ENCODE measurements around the gene COQ2. TPM values are rescaled to one million over a fixed set of nuclear protein-coding genes. Genes with fewer than 3 reads are reported as not detected.

Gene COQ2
- 22.0 and 23.8 TPM in 2 replicates for total RNA-seq (2014; rRNA removed)
- percentile 73 among the genes with signal in this experiment for Bru-seq, nascent RNA
- percentile 71 among the genes with signal in this experiment for BruChase-seq, experiment 1, labeled RNA remaining after a 6-hour chase
- BruChase-seq, experiment 2, labeled RNA remaining after a 2-hour chase = percentile 63 among the genes with signal in this experiment
- long read RNA-seq, transcript COQ2-206 (7 exons, 1,641 nt) = major isoform, 18 of 26 reads
- long read RNA-seq, partial matches to known transcripts = 2 of 26 reads
- long read RNA-seq, other reads (novel, unspliced or antisense) = 6 of 26 reads

- Histone ChIP-seq H3K27ac (ENCODE audit: low read length) (peak within 1 kb of the TSS; percentile 81), H3K4me3 (ENCODE audit: low read length) (peak within 1 kb of the TSS; percentile 91), H3K79me2 (ENCODE audit: low read length) (peaks cover 43% of the 10 kb centered on the region), H2AFZ (ENCODE audit: low read length) (peak within 1 kb of the TSS; percentile 89), H3K4me2 (ENCODE audit: low read length) (peak within 1 kb of the TSS; percentile 83), H3K9ac (ENCODE audit: low read length) (peak within 1 kb of the TSS; percentile 85), H3K36me3 (ENCODE audit: low read depth, low read length) (no peaks in the 10 kb centered on the region), H3K4me1 (ENCODE audit: insufficient read depth, low read length) (peaks cover 27% of the 10 kb centered on the region), H3F3A (ENCODE audit: low read length, unreplicated experiment) (no peaks in the 10 kb centered on the region), H3K9me2 (replicated peaks; ENCODE audit: low read length) (no peaks in the 10 kb centered on the region), H3K27me3 (ENCODE audit: low read length) (no peaks in the 10 kb centered on the region), H3K9me3 (ENCODE audit: low read length) (no peaks in the 10 kb centered on the region), H4K20me1 (ENCODE audit: low read length) (no peaks in the 10 kb centered on the region)
- ATAC-seq (peak; percentile 86), DNase-seq (peak; percentile 87)
- BruUV-seq (replicated peaks) = no TSS peak
- TF ChIP-seq EZH2 (IDR thresholded peaks at IDR 0.05; ENCODE audit: low read length, unreplicated experiment) = no peak
- TF ChIP-seq CTCF (conservative IDR thresholded peaks at IDR 0.05; ENCODE audit: low read depth, low read length) = 0 out of 2 replicates have a peak, but pooled peaks have one; percentile 15
- TF ChIP-seq EZH2phosphoT487 (IDR thresholded peaks at IDR 0.05; ENCODE audit: borderline replicate concordance, low read length) = peak; percentile 96
- CTCF ChIA-PET = no interaction called here
- POLR2A ChIA-PET (ENCODE audit: unreplicated experiment) = interaction anchor here (0.6 to 0.7 kb wide), 4 partner anchors 28 to 394 kb away, joined by 3 to 4 read pairs (median 3); no protein-coding TSS in a partner anchor
- intact Hi-C loops (cut with micrococcal nuclease) = loop anchor here (5.0 kb wide), 1 partner anchor 358 kb away; no protein-coding TSS in a partner anchor
These were observed at the start of gene COQ2 for GRCh38 chr4:83284193-83285054. Gene COQ2, minus strand, starts transcription at chr4:83284798. Its CDS starts 34 bp downstream, at chr4:83284764.

DNA sequence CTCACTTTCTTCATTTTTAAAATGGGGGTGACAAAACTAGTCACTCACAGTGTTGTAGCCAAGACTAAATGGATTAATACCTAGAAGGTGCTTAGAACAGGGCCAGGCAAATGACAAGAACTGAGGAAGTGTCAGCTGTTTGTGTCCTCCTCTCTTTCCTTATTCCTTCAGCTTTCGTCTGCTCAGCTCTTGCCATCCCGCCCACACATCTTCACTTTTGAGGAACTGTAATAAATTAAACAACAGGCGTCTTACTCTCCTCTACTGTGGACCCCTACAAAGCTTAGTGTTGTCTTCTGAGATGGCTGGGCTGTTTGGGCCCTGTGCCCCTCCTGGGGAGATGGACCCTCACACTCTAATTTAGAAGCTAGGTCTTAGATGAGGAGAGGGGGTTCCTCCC is 47.4 kb upstream of the COQ2 start:
- Histone ChIP-seq H3K4me2 (ENCODE audit: low read length) (no peak overlapping the region), H3K27me3 (ENCODE audit: low read length) (no peaks in the 10 kb centered on the region), H3K9me3 (ENCODE audit: low read length) (no peaks in the 10 kb centered on the region), H3K36me3 (ENCODE audit: low read depth, low read length) (no peaks in the 10 kb centered on the region), H3K79me2 (ENCODE audit: low read length) (no peaks in the 10 kb centered on the region), H3K4me3 (ENCODE audit: low read length) (no peak overlapping the region), H3K27ac (ENCODE audit: low read length) (no peak overlapping the region), H2AFZ (ENCODE audit: low read length) (no peak overlapping the region), H3K9me2 (replicated peaks; ENCODE audit: low read length) (no peaks in the 10 kb centered on the region), H3K9ac (ENCODE audit: low read length) (no peak overlapping the region), H4K20me1 (ENCODE audit: low read length) (no peaks in the 10 kb centered on the region), H3K4me1 (ENCODE audit: insufficient read depth, low read length) (peaks cover 24% of the 10 kb centered on the region; the same call in 1 of the 2 replicates), H3F3A (ENCODE audit: low read length, unreplicated experiment) (no peaks in the 10 kb centered on the region)
- BruUV-seq (replicated peaks) = no TSS peak
- intact Hi-C loops (cut with micrococcal nuclease) = no loop called here
- ChIA-PET CTCF (no interaction called here), POLR2A (ENCODE audit: unreplicated experiment) (no interaction called here)
- ATAC-seq (no peak), DNase-seq (no peak)
- TF ChIP-seq EZH2phosphoT487 (IDR thresholded peaks at IDR 0.05; ENCODE audit: borderline replicate concordance, low read length) = no peak
- TF ChIP-seq CTCF (conservative IDR thresholded peaks at IDR 0.05; ENCODE audit: low read depth, low read length) = no peak
- no peak for TF ChIP-seq EZH2 (IDR thresholded peaks at IDR 0.05; ENCODE audit: low read length, unreplicated experiment)
